ENCODE data around the gene IL1R2.
"Not testable (repeated sequence)": the region's sequence is repeated elsewhere in the genome, so short reads cannot be mapped to it uniquely, and the experiment has no call there.

The IL1R2 gene

GRCh38 chr2:101998896-101999789 lies 7.4 kb downstream of the IL1R2 start:
- TF ChIP-seq CTCF (IDR thresholded peaks at IDR 0.05; ENCODE audit: borderline replicate concordance, insufficient read depth, low read depth, low read length): no peak
- no peak overlapping the region for H3K4me3 ChIP-seq (ENCODE audit: low read depth, low read length)

- H3K4me3 ChIP-seq (ENCODE audit: low read depth, low read length): no peak overlapping the region
- TF ChIP-seq CTCF (IDR thresholded peaks at IDR 0.05; ENCODE audit: borderline replicate concordance, insufficient read depth, low read depth, low read length): no peak
These were observed 8.3 kb downstream of the IL1R2 start for GRCh38 chr2:102000012-102000411.

- no peak for TF ChIP-seq CTCF (IDR thresholded peaks at IDR 0.05; ENCODE audit: borderline replicate concordance, insufficient read depth, low read depth, low read length)
- no peak overlapping the region for H3K4me3 ChIP-seq (ENCODE audit: low read depth, low read length)
These were observed 9.3 kb downstream of the IL1R2 start for GRCh38 chr2:102000813-102001766.

GRCh38 chr2:102001767-102002142 lies 10.0 kb downstream of the IL1R2 start:
- H3K4me3 ChIP-seq (ENCODE audit: low read depth, low read length): no peak overlapping the region
- no peak for TF ChIP-seq CTCF (IDR thresholded peaks at IDR 0.05; ENCODE audit: borderline replicate concordance, insufficient read depth, low read depth, low read length)

GRCh38 chr2:102002228-102002627 lies 10.5 kb downstream of the IL1R2 start:
- no peak overlapping the region for H3K4me3 ChIP-seq (ENCODE audit: low read depth, low read length)
- TF ChIP-seq CTCF (IDR thresholded peaks at IDR 0.05; ENCODE audit: borderline replicate concordance, insufficient read depth, low read depth, low read length): no peak

- not testable (repeated sequence) for H3K4me3 ChIP-seq (ENCODE audit: low read depth, low read length)
These were observed 11.1 kb downstream of the IL1R2 start for GRCh38 chr2:102002909-102003308.

- TF ChIP-seq CTCF (IDR thresholded peaks at IDR 0.05; ENCODE audit: borderline replicate concordance, insufficient read depth, low read depth, low read length): no peak
- H3K4me3 ChIP-seq (ENCODE audit: low read depth, low read length): no peak overlapping the region
These were observed 11.9 kb downstream of the IL1R2 start for GRCh38 chr2:102003696-102004095.
